SK-N-DZ (cell line): ENCODE measurements around the gene TBR1.

Source experiments
- DNase-seq: peaks from one replicate; pipeline ENCODE4 v3.0.0-alpha.2; 2015; ENCODE audit warnings: low spot score

The TBR1 gene

DNA sequence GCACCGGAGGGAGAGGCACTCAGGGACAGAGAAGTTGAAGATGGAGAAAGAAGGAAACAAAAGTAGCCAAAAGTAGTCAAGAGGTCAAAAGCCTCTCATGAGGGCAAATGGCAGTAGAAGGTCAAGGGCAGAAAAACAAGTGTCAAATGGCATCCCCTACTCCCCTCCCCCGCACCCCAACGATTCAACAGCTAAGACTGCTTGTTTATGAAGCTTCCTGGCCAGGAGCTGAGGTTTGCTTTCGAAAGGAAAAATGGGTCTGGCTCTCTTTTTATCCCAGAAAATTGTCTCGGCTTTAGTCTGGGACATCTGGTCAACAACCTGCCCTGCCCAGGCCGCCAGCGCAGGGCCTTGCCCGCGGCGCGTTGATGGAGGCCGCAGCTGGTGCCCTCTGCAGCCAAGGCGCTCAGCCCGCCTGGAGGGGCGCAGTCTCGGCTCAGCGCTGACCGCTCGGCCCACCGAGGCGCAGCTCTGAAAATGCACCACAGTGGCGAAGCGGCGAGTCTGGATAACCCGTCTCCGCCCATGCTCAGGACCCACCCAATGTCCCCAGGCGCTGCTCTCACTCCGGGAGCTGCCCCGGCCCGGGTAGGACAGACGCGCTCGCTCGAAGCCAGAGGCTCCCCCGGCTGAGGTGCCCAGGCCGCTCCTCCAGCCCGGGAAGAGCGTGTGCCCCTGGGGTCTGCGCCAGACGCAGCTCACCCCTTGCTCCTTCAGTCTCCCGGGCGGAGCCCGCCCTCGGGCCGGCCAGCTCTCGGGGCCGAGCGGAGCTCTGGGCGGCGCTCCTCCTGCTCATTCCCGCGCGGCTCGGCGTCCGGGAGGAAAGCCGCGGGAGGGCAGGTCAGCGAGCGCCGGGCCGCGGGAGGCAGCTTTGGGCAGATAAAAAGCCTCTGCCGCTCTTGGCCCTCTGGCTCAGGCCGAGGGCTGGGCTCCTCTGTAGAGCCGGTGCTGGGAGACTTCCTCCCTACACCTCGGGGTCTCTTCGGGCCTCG, 1.8 kb upstream of the TBR1 start:
- DNase-seq, result peak; percentile 53

DNA sequence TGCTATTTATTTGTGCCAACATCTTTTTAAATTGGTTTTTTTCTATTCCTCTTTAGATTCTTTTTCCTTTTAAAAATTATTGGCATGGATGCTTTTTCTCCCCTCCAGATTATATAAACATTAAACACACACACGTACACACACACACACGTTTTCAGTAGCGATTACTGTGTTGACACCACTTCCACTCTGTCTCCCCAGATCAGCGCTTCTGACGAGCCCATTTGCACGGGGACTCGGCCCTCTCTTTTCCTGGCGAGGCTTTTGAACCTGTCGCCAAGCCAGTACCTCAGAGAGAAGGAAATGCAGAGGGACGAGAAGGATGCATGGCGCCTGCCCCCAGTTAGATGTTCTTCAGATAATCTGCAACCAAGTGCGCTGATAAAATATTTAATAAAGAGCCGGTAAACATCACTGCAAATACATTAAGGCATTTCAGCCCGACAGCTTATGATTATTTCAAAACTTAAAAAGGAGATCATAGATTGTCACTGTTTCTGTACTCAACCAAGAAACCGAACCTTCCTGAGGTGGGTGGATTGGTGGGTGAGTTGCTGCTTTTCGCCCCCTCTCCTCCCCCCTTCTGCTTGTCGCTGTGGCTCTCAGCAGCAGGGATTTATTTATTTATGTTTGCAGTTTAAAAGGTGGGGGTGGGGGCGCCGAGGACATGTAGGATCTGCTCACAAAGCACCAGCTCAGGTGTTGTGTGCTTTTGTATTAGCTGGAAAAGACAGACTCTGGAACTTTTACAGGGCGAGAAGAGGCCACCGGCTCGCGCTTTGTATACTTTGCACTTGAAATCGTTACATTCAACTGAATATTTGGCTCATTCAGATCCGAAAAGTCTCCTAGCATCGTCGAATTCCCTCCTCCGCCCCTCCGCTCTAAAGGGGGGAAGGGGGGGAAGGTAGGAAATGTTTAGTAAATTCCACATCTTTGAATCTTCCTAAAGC, 787 bp upstream of the TBR1 start:
- DNase-seq, result no peak

DNA sequence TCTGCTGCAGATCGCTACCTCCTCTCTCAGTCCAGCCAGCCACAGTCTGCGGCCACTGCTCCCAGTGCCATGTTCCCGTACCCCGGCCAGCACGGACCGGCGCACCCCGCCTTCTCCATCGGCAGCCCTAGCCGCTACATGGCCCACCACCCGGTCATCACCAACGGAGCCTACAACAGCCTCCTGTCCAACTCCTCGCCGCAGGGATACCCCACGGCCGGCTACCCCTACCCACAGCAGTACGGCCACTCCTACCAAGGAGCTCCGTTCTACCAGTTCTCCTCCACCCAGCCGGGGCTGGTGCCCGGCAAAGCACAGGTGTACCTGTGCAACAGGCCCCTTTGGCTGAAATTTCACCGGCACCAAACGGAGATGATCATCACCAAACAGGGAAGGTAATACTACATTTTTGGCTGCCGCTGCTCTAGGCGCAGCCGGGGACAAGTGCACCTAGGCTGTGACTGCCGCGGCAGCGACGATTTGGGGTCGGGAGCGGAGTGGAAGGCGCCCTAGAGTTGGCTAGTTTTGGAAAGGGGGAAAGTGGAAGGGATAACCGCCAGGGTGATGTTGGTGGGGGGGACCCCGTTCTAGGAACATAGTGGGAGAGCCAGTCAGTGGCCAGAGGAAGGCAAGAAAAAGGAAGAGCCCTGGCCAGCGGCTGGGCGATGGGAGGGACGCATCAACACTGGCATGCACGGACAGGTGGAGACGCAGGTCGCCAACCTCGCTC, 776 bp downstream of the TBR1 start:
- DNase-seq, result no peak

DNA sequence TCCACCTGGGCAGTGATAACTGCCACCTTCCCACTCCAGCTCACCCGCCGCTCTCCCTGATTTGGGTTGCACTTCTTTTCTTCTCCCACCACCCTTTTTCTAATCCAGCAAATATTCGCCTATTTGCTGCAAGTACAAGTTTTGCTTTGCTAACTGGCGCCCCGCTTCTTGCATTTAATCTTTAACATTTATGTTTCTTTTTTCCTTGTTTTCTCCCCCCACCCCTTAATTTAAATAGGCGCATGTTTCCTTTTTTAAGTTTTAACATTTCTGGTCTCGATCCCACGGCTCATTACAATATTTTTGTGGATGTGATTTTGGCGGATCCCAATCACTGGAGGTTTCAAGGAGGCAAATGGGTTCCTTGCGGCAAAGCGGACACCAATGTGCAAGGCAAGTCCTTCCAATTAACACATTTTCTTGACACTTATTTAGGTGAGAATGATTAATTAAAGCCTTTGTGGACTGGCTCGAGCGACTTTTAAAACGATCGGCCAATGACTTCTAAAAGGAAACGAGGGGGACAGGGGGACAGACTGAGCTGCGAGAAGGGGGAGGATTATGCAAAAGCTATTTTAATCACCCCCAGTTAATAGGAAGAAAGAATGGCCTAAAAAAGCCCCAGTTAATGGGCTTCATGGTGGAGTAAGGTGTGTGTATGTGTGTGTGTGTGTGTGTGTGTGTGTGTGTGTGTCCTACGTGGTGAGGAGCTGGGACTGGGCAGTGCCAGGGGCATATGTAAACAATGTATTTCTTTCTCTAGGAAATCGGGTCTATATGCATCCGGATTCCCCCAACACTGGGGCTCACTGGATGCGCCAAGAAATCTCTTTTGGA, 1.6 kb downstream of the TBR1 start:
- no peak for DNase-seq

DNA sequence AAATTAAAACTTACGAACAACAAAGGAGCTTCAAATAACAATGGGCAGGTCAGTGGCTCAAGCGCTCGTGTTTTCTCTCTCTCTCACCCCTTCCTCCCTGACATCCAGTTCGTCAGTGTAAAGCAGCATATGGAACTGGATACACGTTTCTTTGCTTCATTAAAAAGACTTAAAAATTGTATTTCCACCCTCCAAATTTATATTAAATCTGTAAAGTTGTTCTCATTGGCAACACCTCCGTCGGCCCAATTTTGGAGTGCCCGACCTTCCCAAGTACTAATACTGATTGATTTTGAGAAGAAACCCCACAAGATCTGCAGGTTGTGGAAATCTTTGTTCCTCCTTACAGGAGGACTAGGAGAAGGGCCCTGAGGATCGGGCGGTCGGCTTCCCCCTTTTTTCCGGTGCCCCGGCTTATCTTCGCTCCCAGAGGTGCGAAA, 2.2 kb downstream of the TBR1 start:
- no peak for DNase-seq

DNA sequence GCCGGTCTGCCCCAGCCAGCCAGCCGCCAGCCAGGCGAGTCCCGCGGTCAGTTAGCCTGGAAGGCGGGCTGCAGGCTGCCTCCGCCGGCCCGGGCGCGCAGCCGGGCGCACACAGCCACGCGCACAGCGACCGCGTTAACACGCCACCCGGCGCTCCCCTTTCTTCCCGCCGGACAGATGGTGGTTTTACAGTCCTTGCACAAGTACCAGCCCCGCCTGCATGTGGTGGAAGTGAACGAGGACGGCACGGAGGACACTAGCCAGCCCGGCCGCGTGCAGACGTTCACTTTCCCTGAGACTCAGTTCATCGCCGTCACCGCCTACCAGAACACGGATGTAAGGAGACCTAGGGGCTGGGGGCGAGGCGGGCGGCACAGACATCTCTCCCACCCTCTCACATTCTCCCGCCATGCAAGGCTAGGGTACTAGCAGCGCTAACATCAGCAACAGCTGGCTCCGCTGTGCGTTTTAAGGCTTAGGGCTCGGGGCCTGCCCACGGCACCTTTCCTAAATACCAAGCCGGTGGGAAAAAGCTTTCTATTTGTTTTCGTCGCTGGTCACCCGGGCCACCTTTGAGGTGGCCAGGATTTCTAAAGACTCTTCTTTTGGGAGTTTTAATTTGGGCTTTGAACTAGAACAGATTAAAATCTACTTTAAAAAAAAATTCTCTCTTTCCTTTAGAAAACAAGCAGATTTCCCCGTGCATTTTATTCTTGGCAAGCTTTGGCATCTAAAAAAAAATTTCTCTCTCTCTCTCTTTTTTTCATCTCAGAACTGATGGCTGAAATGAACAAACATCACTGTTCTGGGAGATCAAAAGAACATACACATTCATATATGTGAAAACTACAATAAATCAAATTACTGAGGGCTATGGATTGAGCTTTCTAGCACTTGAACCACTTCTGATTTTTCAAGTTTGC, 2.9 kb downstream of the TBR1 start:
- peak; percentile 46 for DNase-seq

DNA sequence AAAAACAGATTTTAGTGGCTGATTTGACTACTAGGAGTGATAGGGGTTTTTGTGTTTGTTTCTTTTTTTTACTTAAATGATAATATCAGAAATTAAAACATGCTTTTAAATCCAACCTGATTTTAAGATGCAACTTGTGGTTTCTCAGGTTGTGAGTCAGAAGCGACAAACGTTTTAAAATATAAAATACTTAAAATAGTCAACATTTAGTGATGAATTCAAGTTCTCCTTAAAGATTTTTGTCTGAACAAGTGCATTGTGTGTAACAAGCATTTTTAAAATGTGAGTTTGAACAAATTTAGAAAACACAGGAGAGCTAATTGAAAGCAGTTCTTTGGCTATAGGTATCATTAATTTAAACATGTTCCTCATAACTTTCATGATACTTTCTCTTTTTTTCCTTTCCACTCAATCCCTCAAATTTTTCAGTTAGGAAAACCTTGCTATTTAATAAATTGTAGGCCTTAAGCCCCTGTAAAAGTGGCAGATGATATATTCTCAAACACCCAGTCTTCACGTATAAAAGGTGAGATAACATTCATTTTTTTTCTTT, 3.6 kb downstream of the TBR1 start:
- no peak for DNase-seq

DNA sequence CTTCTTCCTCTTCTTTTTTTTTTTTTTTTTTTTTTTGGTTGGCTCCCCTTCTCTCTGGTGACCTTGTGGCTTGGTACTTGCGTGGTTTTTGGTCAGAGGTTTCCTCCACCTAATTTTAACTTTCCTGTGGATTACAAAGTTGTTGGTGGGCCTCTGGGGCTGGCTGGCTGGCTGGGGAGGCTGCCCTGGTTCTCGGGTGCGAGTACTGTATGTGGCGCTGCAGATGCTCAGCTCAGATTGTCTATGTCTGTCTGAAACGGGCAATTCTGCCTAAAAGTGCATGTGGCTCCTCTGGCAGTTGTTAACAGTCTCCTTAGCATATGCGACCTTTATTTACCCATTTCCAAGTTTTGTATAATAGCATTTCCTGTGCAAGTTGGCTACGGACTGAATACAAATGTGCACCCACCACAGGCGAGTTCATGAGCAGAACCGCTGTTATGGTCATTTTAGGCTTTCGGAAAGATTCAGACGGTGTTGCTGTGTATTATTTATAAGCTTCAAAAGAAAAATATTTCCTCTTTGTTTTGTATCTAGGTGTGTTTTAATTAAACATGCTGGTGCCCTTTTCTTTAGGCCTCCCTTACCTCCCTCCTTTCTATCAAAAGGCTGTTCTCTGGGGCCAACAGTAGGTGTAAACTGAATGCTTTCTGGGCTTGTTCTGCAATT, 4.4 kb downstream of the TBR1 start:
- DNase-seq, result no peak

DNA sequence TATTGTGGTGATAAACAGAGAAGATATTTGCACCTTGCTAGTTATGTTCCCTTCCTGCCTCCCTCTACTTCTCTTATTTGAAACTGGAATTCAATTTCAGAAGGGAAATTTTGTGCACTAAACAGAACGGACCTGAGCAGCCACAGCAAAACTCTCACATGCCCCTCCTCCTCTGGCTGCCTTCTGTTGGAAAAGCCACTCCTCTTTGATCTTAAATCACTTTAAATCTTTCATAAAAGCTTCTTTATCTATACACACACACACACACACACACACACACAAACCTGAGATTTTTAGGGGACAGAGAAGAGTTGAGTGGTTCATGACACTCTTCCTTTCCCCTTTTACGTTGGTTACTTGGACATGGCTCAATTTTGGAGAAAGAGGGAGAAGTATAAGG, 5.6 kb downstream of the TBR1 start:
- DNase-seq, result no peak

DNA sequence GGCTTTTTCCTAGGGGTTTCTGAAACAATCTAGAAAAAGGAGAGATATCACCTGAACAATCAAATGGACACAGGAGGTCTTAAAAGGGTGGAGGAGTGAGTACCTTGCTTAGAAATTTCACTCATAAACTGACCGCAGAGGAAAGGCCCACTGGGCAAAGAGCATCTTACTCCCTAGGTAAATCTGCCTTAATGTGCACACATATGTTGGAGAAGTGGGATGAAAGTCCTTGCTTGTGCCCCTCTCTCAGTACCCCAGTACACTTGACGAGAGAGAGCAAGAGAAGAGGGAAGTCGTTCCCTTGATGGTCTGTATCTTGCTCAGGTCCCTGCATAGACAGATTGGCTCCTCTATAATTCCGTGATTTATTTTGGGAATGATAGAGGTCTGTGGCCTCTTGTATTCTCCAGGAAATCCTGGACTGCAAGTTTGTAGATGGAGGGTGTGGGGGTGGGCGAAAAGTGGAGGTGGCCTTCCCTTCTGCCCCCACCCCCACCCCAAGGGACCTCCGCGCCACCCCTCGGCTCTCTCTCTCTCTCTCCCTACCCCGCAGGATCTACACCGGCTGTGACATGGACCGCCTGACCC, 6.8 kb downstream of the TBR1 start:
- DNase-seq, result no peak

DNA sequence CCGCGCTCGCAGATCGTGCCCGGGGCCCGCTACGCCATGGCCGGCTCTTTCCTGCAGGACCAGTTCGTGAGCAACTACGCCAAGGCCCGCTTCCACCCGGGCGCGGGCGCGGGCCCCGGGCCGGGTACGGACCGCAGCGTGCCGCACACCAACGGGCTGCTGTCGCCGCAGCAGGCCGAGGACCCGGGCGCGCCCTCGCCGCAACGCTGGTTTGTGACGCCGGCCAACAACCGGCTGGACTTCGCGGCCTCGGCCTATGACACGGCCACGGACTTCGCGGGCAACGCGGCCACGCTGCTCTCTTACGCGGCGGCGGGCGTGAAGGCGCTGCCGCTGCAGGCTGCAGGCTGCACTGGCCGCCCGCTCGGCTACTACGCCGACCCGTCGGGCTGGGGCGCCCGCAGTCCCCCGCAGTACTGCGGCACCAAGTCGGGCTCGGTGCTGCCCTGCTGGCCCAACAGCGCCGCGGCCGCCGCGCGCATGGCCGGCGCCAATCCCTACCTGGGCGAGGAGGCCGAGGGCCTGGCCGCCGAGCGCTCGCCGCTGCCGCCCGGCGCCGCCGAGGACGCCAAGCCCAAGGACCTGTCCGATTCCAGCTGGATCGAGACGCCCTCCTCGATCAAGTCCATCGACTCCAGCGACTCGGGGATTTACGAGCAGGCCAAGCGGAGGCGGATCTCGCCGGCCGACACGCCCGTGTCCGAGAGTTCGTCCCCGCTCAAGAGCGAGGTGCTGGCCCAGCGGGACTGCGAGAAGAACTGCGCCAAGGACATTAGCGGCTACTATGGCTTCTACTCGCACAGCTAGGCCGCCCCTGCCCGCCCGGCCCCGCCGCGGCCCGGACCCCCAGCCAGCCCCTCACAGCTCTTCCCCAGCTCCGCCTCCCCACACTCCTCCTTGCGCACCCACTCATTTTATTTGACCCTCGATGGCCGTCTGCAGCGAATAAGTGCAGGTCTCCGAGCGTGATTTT, 7.6 kb downstream of the TBR1 start:
- no peak for DNase-seq

DNA sequence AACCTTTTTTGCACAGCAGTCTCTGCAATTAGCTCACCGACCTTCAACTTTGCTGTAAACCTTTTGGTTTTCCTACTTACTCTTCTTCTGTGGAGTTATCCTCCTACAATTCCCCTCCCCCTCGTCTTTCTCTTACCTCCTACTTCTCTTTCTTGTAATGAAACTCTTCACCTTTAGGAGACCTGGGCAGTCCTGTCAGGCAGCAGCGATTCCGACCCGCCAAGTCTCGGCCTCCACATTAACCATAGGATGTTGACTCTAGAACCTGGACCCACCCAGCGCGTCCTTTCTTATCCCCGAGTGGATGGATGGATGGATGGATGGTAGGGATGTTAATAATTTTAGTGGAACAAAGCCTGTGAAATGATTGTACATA, 8.3 kb downstream of the TBR1 start:
- no peak for DNase-seq

DNA sequence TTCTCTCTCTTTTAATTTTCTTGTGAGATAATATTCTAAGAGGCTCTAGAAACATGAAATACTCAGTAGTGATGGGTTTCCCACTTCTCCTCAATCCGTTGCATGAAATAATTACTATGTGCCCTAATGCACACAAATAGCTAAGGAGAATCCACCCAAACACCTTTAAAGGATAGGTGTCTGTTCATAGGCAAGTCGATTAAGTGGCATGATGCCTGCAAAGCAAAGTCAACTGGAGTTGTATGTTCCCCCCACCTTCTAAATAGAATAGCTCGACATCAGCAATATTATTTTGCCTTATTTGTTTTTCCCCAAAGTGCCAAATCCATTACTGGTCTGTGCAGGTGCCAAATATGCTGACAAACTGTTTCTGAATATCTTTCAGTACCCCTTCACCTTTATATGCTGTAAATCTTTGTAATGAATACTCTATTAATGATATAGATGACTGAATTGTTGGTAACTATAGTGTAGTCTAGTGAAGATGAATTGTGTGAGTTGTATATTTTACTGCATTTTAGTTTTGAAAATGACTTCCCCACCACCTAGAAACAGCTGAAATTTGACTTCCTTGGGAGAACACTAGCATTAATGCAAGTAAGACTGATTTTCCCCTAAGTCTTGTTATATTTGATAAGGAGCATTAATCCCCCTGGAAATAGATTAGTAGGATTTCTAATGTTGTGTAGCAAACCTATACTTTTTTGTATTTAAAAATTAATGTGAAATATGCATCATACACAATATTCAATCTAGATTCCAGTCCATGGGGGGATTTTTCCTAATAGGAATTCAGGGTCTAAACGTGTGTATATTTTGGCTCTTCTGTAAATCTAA, 9.0 kb downstream of the TBR1 start:
- DNase-seq, result no peak

DNA sequence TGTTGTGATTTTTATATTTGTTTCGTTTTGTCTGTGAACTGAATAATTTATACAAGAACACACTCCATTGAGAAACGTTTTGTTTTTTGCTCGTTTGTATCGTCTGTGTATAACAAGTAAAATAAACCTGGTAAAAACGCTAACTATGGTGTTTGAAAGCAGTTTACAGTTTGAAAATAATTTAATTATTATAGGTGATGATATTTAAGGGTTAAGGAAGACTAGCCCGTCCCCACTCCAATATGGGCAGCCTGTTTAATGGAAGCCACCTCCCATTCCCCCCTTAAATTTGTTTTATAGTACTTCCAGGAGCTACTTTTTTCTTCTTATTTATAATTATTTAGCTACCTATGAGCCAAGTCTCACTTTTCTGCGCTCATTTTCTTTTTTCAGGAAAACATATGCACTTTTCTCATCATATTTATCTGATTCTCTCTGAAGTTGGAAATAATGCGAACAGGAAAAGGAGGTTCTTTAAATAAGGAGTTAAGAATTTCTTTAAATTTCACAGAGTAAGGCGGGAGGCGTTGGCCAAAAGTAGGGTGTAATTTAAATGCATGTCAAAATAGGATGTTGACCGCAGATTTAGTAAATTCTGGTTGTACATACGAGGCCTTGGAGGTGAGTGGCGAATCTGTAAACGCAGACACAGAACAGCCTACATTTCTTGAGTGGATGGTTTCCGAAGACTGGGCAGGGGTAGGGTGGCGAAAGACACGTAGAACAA, 9.8 kb downstream of the TBR1 start:
- no peak for DNase-seq

DNA sequence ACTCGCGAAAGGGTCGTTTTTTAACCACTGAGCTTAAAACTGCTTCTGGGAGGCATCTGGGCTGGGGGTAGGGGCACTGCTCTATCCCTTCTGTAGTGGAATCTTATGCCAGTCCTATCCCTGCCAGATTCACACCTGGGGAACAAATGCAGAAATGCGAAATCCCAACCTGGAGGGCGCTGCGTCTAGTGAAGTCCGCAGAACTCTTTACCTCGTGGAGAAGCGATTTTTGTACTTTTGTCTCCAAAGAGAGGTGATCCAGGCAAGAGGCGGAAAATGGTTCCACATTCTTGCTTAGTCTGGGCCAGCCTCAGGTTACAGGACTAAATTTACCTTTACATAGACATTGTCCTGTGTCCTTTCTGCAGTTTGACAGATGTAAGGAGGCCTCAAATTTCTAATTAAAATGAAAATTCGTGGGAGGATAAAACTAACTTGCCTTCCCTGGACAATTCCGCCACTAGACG, 10.4 kb downstream of the TBR1 start:
- DNase-seq, result no peak
